GM18870 (cell line): ENCODE results near the gene CYP46A1.

ENCODE experiments used
- ATAC-seq: cut with Tn5 transposase; IDR thresholded peaks from one replicate; pipeline ENCODE4 v1.9.1; 2021; ENCODE audit warnings: moderate library complexity; ENCODE audit not compliant: unreplicated experiment

CYP46A1 gene

GRCh38 chr14:99774556-99775307, 90.6 kb downstream of the CYP46A1 start:
- no peak for ATAC-seq

GRCh38 chr14:99775351-99775750, 91.3 kb downstream of the CYP46A1 start:
- no peak for ATAC-seq
